K562 (cell line): ENCODE measurements around the gene NTM.

Experiments used
- ARID3B ChIP-seq: fragments of 250-450 bp; sonication (Bioruptor Pico); IDR thresholded peaks from 2 replicates; pipeline ENCODE4 v1.4.0; 2020; ENCODE audit warnings: borderline replicate concordance
- EZH2 ChIP-seq: IDR thresholded peaks from 2 replicates; pipeline ENCODE4 v1.6.1; 2012; ENCODE audit warnings: low read depth, mild to moderate bottlenecking, inconsistent platforms, low read length, borderline replicate concordance
- FOSL1 ChIP-seq: fragments of 200-800 bp; sonication (Bioruptor generic); conservative IDR thresholded peaks from 2 replicates; pipeline ENCODE4 v1.6.1; 2016; ENCODE audit warnings: missing genetic modification characterization, missing compliant biosample characterization
- NRF1 ChIP-seq, 2 experiments: fragments of 450-650 bp; IDR thresholded peaks in 1 of 2; conservative IDR thresholded peaks in 1 of 2; 2 replicates each; pipeline ENCODE4 v1.6.1; 2014; ENCODE audit warnings: mild to moderate bottlenecking in 2 of 2
- PHF8 ChIP-seq: fragments of 200-600 bp; sonication (generic); IDR thresholded peaks from 2 replicates; pipeline ENCODE4 v1.6.1; 2012; ENCODE audit warnings: mixed run types, mild to moderate bottlenecking, inconsistent platforms, low read length, moderate library complexity, borderline replicate concordance
- ZNF140 ChIP-seq: fragments of 250-450 bp; sonication (Bioruptor Pico); IDR thresholded peaks from 2 replicates; pipeline ENCODE4 v1.8.0; 2021; ENCODE audit warnings: moderate library complexity, mild to moderate bottlenecking, inconsistent platforms
- ZNF589 ChIP-seq: fragments of 200-800 bp; sonication (Bioruptor generic); IDR thresholded peaks from 2 replicates; pipeline ENCODE4 v1.6.1; 2016; ENCODE audit warnings: low read depth, missing genetic modification characterization, missing compliant biosample characterization
- ZNF717 ChIP-seq: fragments of 250-450 bp; sonication (Bioruptor Pico); IDR thresholded peaks from 2 replicates; pipeline ENCODE4 v1.5.0; 2021
- ZNF780A ChIP-seq: fragments of 250-450 bp; sonication (Bioruptor Pico); IDR thresholded peaks from 2 replicates; pipeline ENCODE4 v1.5.0; 2021; ENCODE audit warnings: mild to moderate bottlenecking
- TF ChIP-seq, protein P1 (sequence below): sonication (generic); formaldehyde crosslinking; IDR thresholded peaks from 2 replicates; pipeline ENCODE4 v1.8.1; 2023; ENCODE audit warnings: mild to moderate bottlenecking, missing genetic modification reagents
- TF ChIP-seq, protein P2 (sequence below), 3 experiments: IDR thresholded peaks in 2 of 3; conservative IDR thresholded peaks in 1 of 3; 2 replicates each; pipeline ENCODE4 v1.5.1; 2011 to 2012; ENCODE audit warnings: low read length in 3 of 3, mild to moderate bottlenecking in 3 of 3, control low read depth in 2 of 3, improper control_type of control experiment in 1 of 3, inconsistent platforms in 1 of 3, low read depth in 1 of 3, mixed read lengths in 1 of 3, moderate library complexity in 1 of 3; ENCODE audit not compliant: insufficient read depth in 2 of 3

- TF ChIP-seq FOSL1 (tag): no peak
- TF ChIP-seq ZNF140 (CRISPR knock-in tag): no peak
- TF ChIP-seq, protein P1, sequence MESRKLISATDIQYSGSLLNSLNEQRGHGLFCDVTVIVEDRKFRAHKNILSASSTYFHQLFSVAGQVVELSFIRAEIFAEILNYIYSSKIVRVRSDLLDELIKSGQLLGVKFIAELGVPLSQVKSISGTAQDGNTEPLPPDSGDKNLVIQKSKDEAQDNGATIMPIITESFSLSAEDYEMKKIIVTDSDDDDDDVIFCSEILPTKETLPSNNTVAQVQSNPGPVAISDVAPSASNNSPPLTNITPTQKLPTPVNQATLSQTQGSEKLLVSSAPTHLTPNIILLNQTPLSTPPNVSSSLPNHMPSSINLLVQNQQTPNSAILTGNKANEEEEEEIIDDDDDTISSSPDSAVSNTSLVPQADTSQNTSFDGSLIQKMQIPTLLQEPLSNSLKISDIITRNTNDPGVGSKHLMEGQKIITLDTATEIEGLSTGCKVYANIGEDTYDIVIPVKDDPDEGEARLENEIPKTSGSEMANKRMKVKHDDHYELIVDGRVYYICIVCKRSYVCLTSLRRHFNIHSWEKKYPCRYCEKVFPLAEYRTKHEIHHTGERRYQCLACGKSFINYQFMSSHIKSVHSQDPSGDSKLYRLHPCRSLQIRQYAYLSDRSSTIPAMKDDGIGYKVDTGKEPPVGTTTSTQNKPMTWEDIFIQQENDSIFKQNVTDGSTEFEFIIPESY: no peak
- no peak for TF ChIP-seq ZNF717 (CRISPR knock-in tag)
- TF ChIP-seq ZNF780A: no peak
- TF ChIP-seq, protein P2, sequence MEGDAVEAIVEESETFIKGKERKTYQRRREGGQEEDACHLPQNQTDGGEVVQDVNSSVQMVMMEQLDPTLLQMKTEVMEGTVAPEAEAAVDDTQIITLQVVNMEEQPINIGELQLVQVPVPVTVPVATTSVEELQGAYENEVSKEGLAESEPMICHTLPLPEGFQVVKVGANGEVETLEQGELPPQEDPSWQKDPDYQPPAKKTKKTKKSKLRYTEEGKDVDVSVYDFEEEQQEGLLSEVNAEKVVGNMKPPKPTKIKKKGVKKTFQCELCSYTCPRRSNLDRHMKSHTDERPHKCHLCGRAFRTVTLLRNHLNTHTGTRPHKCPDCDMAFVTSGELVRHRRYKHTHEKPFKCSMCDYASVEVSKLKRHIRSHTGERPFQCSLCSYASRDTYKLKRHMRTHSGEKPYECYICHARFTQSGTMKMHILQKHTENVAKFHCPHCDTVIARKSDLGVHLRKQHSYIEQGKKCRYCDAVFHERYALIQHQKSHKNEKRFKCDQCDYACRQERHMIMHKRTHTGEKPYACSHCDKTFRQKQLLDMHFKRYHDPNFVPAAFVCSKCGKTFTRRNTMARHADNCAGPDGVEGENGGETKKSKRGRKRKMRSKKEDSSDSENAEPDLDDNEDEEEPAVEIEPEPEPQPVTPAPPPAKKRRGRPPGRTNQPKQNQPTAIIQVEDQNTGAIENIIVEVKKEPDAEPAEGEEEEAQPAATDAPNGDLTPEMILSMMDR (IDR thresholded peaks at IDR 0.05 in 2 of 3, conservative IDR thresholded peaks at IDR 0.05 in 1 of 3; ENCODE audit: insufficient read depth in 2 of 3, low read depth in 1 of 3, low read length in 3 of 3): no peak
- no peak for TF ChIP-seq EZH2
- no peak for TF ChIP-seq ZNF589
- TF ChIP-seq PHF8: no peak
- no peak for TF ChIP-seq ARID3B (CRISPR knock-in tag)
- TF ChIP-seq NRF1 (conservative IDR thresholded peaks at IDR 0.05 in 1 of 2, IDR thresholded peaks at IDR 0.05 in 1 of 2): no peak
Measured at GRCh38 chr11:131923309-131923708, 552.9 kb downstream of the NTM start.
